ENCODE results near the gene KLHL2. TPM values are rescaled to one million over a fixed set of nuclear protein-coding genes. Genes with fewer than 3 reads are reported as not detected.
"Not testable (repeated sequence)": the region's sequence is repeated elsewhere in the genome, so short reads cannot be mapped to it uniquely, and the experiment has no call there.

The KLHL2 gene
- total RNA-seq, 5 donors from 2014 or later (not counting 1 experiment from before 2014, with no cell fraction given) = 18.9 to 24.6 (median 21.1) TPM

- WGBS (ENCODE audit: insufficient coverage) = no CpG with 5 or more reads among the region's 3 CpGs
- H3K36me3 ChIP-seq (ENCODE audit: control insufficient read depth in 2 of 2, extremely low read depth in 1 of 2, insufficient read depth in 1 of 2, low read length in 1 of 2); ATAC-seq (replicated peaks in 1 of 4); H3K9me3 Mint-ChIP-seq; H3K27me3 Mint-ChIP-seq; H3K4me3 Mint-ChIP-seq; H3K27me3 ChIP-seq (replicated peaks in 1 of 2; ENCODE audit: control insufficient read depth in 2 of 2, extremely low read depth in 1 of 2, insufficient read depth in 2 of 2, low read length in 1 of 2); H3K27ac ChIP-seq (ENCODE audit: low read length); H3K9me3 ChIP-seq; H3K4me3 ChIP-seq (ENCODE audit: control insufficient read depth in 1 of 2, extremely low read depth in 1 of 2, low read length in 1 of 2); H3K27ac Mint-ChIP-seq; DNase-seq: not testable (repeated sequence)
- H3K4me1 ChIP-seq (ENCODE audit: control insufficient read depth in 1 of 2, extremely low read depth in 1 of 2, insufficient read depth in 2 of 2, low read length in 2 of 2) = peaks cover 11 to 18% of the 10 kb centered on the region in 2 experiments
- POLR2A ChIA-PET = interaction anchor here (0.6 to 1.0 kb wide), 3 partner anchors 13 to 63 kb away, joined by 3 to 9 read pairs (median 9); no protein-coding TSS in a partner anchor
- CTCF ChIA-PET = interaction anchor here (0.6 to 0.7 kb wide), 6 partner anchors 12 to 1535 kb away, joined by 3 to 6 read pairs (median 4); no protein-coding TSS in a partner anchor
- peaks cover 23% of the 10 kb centered on the region for H3K36me3 Mint-ChIP-seq
- peaks cover 34 to 42% (median 42%) of the 10 kb centered on the region in 3 donors for H3K4me1 Mint-ChIP-seq
These were observed 56.1 kb downstream of the KLHL2 start for GRCh38 chr4:165263466-165263865.

- H3K27ac Mint-ChIP-seq; H3K4me1 ChIP-seq (ENCODE audit: control insufficient read depth in 1 of 2, extremely low read depth in 1 of 2, insufficient read depth in 2 of 2, low read length in 2 of 2); H3K9me3 ChIP-seq; H3K27me3 Mint-ChIP-seq; POLR2A ChIA-PET; H3K36me3 ChIP-seq (ENCODE audit: control insufficient read depth in 2 of 2, extremely low read depth in 1 of 2, insufficient read depth in 1 of 2, low read length in 1 of 2); H3K4me3 Mint-ChIP-seq; H3K27ac ChIP-seq (ENCODE audit: low read length); CTCF ChIA-PET; H3K4me3 ChIP-seq (ENCODE audit: control insufficient read depth in 1 of 2, extremely low read depth in 1 of 2, low read length in 1 of 2); ATAC-seq (replicated peaks in 1 of 4); H3K9me3 Mint-ChIP-seq; DNase-seq; H3K27me3 ChIP-seq (replicated peaks in 1 of 2; ENCODE audit: control insufficient read depth in 2 of 2, extremely low read depth in 1 of 2, insufficient read depth in 2 of 2, low read length in 1 of 2): not testable (repeated sequence)
- H3K36me3 Mint-ChIP-seq = peaks cover 59% of the 10 kb centered on the region
- peaks cover 16 to 45% (median 26%) of the 10 kb centered on the region in 3 donors for H3K4me1 Mint-ChIP-seq
- 96% methylated on average over 5 of the region's 7 CpGs for WGBS (ENCODE audit: insufficient coverage)
These were observed 62.6 kb downstream of the KLHL2 start for GRCh38 chr4:165269931-165270330.

- WGBS (ENCODE audit: insufficient coverage) = no CpG with 5 or more reads among the region's 2 CpGs
- H3K27me3 ChIP-seq (replicated peaks in 1 of 2; ENCODE audit: control insufficient read depth in 2 of 2, extremely low read depth in 1 of 2, insufficient read depth in 2 of 2, low read length in 1 of 2); H3K36me3 ChIP-seq (ENCODE audit: control insufficient read depth in 2 of 2, extremely low read depth in 1 of 2, insufficient read depth in 1 of 2, low read length in 1 of 2); H3K27me3 Mint-ChIP-seq; H3K4me3 ChIP-seq (ENCODE audit: control insufficient read depth in 1 of 2, extremely low read depth in 1 of 2, low read length in 1 of 2); H3K27ac ChIP-seq (ENCODE audit: low read length); CTCF ChIA-PET; H3K9me3 Mint-ChIP-seq; ATAC-seq (replicated peaks in 1 of 4); H3K27ac Mint-ChIP-seq; DNase-seq; POLR2A ChIA-PET; H3K9me3 ChIP-seq; H3K4me1 ChIP-seq (ENCODE audit: control insufficient read depth in 1 of 2, extremely low read depth in 1 of 2, insufficient read depth in 2 of 2, low read length in 2 of 2); H3K4me3 Mint-ChIP-seq: not testable (repeated sequence)
- peaks cover 11 to 30% (median 19%) of the 10 kb centered on the region in 3 donors for H3K4me1 Mint-ChIP-seq
- H3K36me3 Mint-ChIP-seq = peaks cover 48% of the 10 kb centered on the region
These were observed 66.1 kb downstream of the KLHL2 start for GRCh38 chr4:165273443-165273842.

- peaks cover 44% of the 10 kb centered on the region for H3K36me3 Mint-ChIP-seq
- H3K4me3 Mint-ChIP-seq; H3K36me3 ChIP-seq (ENCODE audit: control insufficient read depth in 2 of 2, extremely low read depth in 1 of 2, insufficient read depth in 1 of 2, low read length in 1 of 2); H3K27ac Mint-ChIP-seq; H3K9me3 ChIP-seq; DNase-seq; H3K9me3 Mint-ChIP-seq; H3K4me1 ChIP-seq (ENCODE audit: control insufficient read depth in 1 of 2, extremely low read depth in 1 of 2, insufficient read depth in 2 of 2, low read length in 2 of 2); POLR2A ChIA-PET; H3K27ac ChIP-seq (ENCODE audit: low read length); H3K27me3 Mint-ChIP-seq; ATAC-seq (replicated peaks in 1 of 4); H3K4me3 ChIP-seq (ENCODE audit: control insufficient read depth in 1 of 2, extremely low read depth in 1 of 2, low read length in 1 of 2); H3K27me3 ChIP-seq (replicated peaks in 1 of 2; ENCODE audit: control insufficient read depth in 2 of 2, extremely low read depth in 1 of 2, insufficient read depth in 2 of 2, low read length in 1 of 2): not testable (repeated sequence)
- peaks cover 1 to 16% (median 9%) of the 10 kb centered on the region in 3 donors for H3K4me1 Mint-ChIP-seq
- CTCF ChIA-PET = interaction anchor here (0.6 to 0.8 kb wide), 2 partner anchors 12 to 42 kb away, joined by 3 to 6 read pairs; no protein-coding TSS in a partner anchor
- WGBS (ENCODE audit: insufficient coverage) = no CpG with 5 or more reads among the region's 3 CpGs
These were observed 68.0 kb downstream of the KLHL2 start for GRCh38 chr4:165275357-165275756.

GRCh38 chr4:165279531-165279930, 72.2 kb downstream of the KLHL2 start:
- peaks cover 42% of the 10 kb centered on the region for H3K36me3 Mint-ChIP-seq
- H3K36me3 ChIP-seq (ENCODE audit: control insufficient read depth in 2 of 2, extremely low read depth in 1 of 2, insufficient read depth in 1 of 2, low read length in 1 of 2) = not testable (repeated sequence)
- WGBS (ENCODE audit: insufficient coverage) = 96% methylated on average over 4 of the region's 20 CpGs

GRCh38 chr4:165284697-165285096, 77.3 kb downstream of the KLHL2 start:
- WGBS (ENCODE audit: insufficient coverage) = no CpG with 5 or more reads among the region's 3 CpGs

More at GRCh38 chr4:165279531-165279930, 72.2 kb downstream of the KLHL2 start:
- POLR2A ChIA-PET; H3K9me3 Mint-ChIP-seq; DNase-seq; H3K27me3 Mint-ChIP-seq; H3K27ac Mint-ChIP-seq; H3K4me3 ChIP-seq (ENCODE audit: control insufficient read depth in 1 of 2, extremely low read depth in 1 of 2, low read length in 1 of 2); H3K4me1 ChIP-seq (ENCODE audit: control insufficient read depth in 1 of 2, extremely low read depth in 1 of 2, insufficient read depth in 2 of 2, low read length in 2 of 2); H3K27me3 ChIP-seq (replicated peaks in 1 of 2; ENCODE audit: control insufficient read depth in 2 of 2, extremely low read depth in 1 of 2, insufficient read depth in 2 of 2, low read length in 1 of 2); H3K9me3 ChIP-seq; H3K27ac ChIP-seq (ENCODE audit: low read length); H3K4me3 Mint-ChIP-seq; ATAC-seq (replicated peaks in 1 of 4); CTCF ChIA-PET: not testable (repeated sequence)
- peaks cover 0 to 12% (median 2%) of the 10 kb centered on the region in 3 donors for H3K4me1 Mint-ChIP-seq

More at GRCh38 chr4:165284697-165285096, 77.3 kb downstream of the KLHL2 start:
- ATAC-seq (replicated peaks in 1 of 4); H3K27me3 ChIP-seq (replicated peaks in 1 of 2; ENCODE audit: control insufficient read depth in 2 of 2, extremely low read depth in 1 of 2, insufficient read depth in 2 of 2, low read length in 1 of 2); H3K27ac Mint-ChIP-seq; H3K36me3 ChIP-seq (ENCODE audit: control insufficient read depth in 2 of 2, extremely low read depth in 1 of 2, insufficient read depth in 1 of 2, low read length in 1 of 2); H3K4me3 ChIP-seq (ENCODE audit: control insufficient read depth in 1 of 2, extremely low read depth in 1 of 2, low read length in 1 of 2); H3K4me1 ChIP-seq (ENCODE audit: control insufficient read depth in 1 of 2, extremely low read depth in 1 of 2, insufficient read depth in 2 of 2, low read length in 2 of 2); H3K4me3 Mint-ChIP-seq; POLR2A ChIA-PET; DNase-seq; H3K9me3 Mint-ChIP-seq; H3K9me3 ChIP-seq; CTCF ChIA-PET; H3K27ac ChIP-seq (ENCODE audit: low read length); H3K27me3 Mint-ChIP-seq: not testable (repeated sequence)
- peaks cover 34% of the 10 kb centered on the region for H3K36me3 Mint-ChIP-seq
- H3K4me1 Mint-ChIP-seq = peaks cover 39 to 49% (median 40%) of the 10 kb centered on the region in 3 donors

Data from T-cell (primary cell).